GM12891 (cell line): ENCODE measurements around the gene MBD6.

Experiments
- POLR2A ChIP-seq: IDR thresholded peaks from 2 replicates; pipeline ENCODE4 v1.6.1; 2011; ENCODE audit warnings: low read depth, low read length, control low read depth
- POLR2AphosphoS5 ChIP-seq: IDR thresholded peaks from 2 replicates; pipeline ENCODE4 v1.6.1; 2011; ENCODE audit warnings: low read depth, low read length, control low read depth
- SPI1 ChIP-seq: IDR thresholded peaks from 2 replicates; pipeline ENCODE4 v1.6.1; 2011; ENCODE audit warnings: low read depth, low read length, control low read depth
- TAF1 ChIP-seq: IDR thresholded peaks from 2 replicates; pipeline ENCODE4 v1.6.1; 2011; ENCODE audit warnings: low read depth, low read length, control low read depth

DNA sequence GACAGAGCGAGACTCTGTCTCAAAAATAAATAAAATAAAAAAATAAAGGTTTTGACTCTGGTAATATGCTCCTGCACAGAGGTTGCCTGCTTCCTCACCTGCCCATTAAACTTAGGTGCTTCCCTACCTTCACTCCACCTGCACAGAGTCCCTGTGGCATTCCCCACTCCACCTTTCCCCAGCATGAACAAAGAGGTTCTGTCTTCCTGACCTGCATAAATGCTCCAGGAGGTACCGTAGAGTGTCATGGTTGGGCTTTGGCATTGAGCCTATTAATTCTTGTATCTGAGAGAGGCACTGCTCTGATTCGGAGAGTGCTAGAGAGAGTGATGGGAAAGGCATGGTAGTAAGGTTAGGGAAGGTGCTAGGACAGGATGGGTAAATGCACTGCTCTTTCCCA lies 49.2 kb upstream of the MBD6 start:
- no peak for TF ChIP-seq POLR2AphosphoS5
- TF ChIP-seq POLR2A: no peak
- no peak for TF ChIP-seq TAF1
- TF ChIP-seq SPI1: no peak
